Globus pallidus (tissue), 1 donor: ENCODE results near the gene CST8.

Experiments used
- DNase-seq: peaks from one replicate; pipeline ENCODE4 v3.0.0-alpha.2; 2015; ENCODE audit warnings: low spot score

CST8 gene

DNA sequence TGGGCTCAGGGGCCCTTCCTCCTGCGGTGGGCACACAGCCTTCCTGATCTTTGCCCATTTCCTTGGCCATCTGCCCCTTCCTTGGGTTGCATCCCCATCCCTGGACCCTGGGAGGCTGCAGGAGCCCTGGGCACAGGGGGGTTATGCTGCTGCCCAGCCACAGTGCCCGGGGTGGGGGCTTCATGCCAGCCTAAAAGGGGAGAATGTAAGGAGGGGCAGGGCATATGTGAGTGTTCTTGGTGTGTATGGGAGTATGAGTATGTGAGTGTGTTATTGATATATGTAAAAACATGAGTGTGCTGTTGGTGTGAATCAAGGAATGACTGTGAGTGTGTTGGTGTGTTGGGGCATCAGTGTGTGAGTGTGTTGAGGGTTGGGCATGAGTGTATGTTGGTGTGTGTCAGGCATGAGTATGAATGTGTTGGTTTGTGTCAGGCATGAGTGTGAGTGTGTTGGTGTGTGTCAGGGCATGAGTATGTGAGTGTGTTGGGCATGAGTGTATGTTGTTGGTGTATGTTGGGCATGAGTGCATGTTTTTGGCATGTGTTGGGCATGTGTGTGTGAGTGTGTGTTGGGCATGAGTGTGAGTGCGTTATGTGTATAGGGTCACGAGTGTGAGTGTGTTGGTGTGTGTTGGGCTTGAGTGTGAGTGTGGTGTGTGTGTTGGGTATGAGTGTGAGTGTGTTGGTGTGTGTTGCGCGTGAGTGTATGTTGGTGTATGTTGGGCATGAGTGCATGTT, 14.7 kb upstream of the CST8 start:
- no peak for DNase-seq

- DNase-seq: no peak
These were observed 13.7 kb upstream of the CST8 start for GRCh38 chr20:23477223-23477622.

- DNase-seq: no peak
These were observed 11.9 kb upstream of the CST8 start for GRCh38 chr20:23479043-23479442.

GRCh38 chr20:23482138-23482537, 8.8 kb upstream of the CST8 start:
- no peak for DNase-seq

DNA sequence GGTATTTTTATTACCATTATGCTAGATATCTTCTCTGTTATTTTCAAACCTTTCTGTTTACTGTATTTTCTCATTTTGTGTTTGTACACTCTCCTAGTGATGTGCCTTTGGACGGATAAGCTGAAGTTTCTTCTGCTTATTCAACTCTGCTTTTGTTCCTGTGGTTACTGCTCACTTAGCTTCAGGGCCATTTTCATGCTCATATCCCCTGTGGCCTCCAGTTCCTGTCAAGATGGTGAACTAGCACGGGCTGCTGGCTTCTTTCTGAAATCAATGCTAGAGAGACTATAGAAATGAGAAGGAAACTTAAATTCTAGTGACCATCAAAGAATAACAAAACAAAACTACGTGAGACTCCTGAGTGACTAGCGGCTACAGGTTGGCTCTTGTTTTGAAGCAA, 6.8 kb upstream of the CST8 start:
- DNase-seq: no peak

- no peak for DNase-seq
These were observed 2.4 kb upstream of the CST8 start for GRCh38 chr20:23488470-23488869.

DNA sequence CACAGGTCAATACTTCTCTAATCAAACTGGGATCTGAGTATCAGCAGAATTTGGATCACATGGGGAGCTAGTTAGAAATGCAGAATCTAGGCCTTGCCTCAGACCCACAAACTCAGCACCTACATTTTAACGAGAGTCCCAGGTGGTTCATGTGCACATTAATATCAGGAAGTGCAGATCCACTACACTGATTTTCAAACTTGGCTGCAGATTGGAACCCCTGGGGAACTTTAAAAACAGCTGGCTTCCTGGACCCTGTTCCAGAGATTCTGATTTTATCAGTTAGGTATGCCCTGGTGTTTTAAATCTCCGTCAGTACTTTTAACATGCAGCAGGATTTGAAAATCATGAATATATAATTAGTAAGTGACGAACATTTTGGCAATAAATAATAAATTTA, 1.9 kb upstream of the CST8 start:
- DNase-seq: no peak

DNA sequence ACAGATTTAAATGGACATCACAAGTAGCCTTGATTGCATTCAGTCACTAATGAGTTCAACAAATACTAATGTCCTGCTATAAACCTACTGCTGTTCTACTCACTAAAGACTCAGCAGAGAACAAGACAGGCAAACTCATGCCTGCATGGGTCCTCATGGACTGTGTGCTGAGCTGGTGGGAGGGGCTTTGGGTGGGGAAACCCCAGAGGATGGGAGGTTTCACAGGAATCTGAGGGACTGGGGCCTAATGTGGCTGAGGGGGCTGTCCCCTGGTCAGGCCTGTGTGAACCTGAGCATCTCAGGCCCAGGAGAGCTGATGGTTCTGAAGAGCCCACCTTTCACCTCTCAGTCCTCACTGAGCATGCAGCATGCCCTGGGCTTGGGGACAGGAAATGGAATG, 1.4 kb downstream of the CST8 start:
- DNase-seq: no peak

- DNase-seq: no peak
These were observed 2.4 kb downstream of the CST8 start for GRCh38 chr20:23493172-23493772.

GRCh38 chr20:23497536-23497935, 6.6 kb downstream of the CST8 start:
- no peak for DNase-seq

DNA sequence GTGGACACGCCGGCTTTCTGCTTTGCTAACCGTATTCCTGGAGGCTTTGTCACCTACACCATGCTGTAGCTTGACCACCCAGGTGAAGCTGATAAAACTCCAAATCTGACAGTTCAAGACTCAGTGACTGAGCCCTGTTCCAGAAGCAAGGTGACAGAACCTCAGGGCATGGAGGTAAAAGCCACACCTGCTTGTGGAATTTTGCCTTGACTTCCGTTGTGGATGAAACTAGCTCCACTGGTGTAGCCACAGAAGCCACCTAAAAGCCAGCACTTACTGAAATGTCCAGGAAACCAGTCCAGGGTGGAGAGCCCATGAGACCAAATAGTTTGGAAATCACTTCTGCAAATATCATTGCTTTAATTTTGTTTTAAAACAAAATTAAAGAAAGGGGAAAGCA, 11.0 kb downstream of the CST8 start:
- DNase-seq: no peak

DNA sequence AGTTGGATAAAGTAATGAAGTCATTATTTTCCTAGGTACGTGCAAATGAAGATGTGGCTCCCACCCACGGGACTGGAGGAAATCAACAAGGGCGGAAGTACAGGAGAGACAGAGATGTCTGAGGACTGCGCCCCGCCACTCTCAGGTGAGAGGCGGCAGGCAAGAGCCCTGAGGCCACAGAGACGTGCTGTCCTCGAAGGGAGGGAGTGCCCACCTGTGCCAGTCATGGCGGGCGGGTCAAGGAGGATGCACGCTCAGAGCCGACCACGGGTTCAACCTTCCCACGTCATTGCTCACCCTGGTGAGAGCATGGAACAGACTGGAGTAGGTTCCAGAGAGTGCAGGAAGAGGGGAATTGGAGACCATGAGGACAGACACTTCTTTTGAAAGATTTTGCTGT, 12.7 kb downstream of the CST8 start:
- DNase-seq: no peak

GRCh38 chr20:23507346-23507745, 16.4 kb downstream of the CST8 start:
- no peak for DNase-seq

GRCh38 chr20:23508449-23509229, 17.7 kb downstream of the CST8 start:
- no peak for DNase-seq

DNA sequence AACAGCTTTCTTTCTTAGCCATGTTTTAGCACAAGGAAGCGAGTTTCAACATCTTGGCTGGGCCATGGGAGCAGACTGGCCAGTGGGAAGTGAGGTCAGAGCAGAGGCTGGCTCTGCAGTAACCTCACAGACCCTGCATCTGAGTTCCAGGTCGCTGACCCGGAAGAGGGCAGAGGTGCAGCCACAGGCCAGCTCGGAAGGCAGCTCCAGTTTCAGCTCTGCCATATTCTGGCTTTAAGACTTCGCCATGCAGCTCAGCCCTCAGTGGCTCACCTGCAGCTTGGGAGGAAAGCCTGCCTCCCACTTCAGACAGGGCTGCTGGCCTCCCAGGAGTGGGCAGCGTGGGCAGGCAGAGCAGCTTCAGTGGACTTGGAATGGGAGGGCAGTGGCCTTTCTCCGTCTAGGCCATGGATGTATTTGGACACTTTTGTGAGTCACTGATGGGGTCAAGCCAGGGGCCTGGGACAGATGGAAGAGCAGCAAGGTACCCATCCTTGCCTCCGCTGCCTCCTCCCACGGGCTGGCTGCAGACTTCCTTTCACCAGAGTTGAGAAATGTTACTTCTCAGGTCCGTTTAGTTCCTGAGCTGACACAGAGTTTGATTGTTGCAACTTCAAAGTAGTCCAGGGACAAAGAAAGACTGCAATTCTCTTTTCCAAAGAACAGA, 18.5 kb downstream of the CST8 start:
- no peak for DNase-seq

DNA sequence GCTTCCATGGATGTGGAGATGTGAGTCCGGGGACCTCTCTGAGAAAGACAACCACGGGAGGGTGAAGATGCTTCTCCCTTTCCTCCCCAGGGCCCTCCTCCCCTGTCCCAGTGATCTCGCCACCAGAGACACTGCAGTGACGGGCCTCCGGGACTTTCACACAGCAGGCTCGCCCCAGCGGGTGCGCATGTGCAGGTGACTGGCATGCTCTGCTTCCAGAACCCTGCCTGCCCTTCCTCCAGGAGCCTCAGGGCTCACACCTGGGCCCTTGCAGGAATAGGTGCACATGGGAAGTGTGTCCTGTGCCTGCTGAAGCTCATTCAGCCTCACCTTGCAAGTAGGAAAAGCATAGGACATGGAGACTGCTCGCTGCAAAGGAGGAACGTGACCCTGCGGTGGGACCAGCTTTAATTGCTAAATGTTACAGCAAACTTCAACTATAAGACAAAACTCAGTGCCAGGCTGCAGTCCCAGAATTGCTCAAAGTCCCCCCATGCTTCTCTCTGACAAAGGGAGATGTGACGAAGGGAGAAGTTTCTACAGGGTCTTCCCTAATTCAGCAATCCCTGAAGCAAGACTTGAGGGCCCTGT, 19.2 kb downstream of the CST8 start:
- DNase-seq: no peak

GRCh38 chr20:23513164-23513563, 22.2 kb downstream of the CST8 start:
- DNase-seq: no peak

DNA sequence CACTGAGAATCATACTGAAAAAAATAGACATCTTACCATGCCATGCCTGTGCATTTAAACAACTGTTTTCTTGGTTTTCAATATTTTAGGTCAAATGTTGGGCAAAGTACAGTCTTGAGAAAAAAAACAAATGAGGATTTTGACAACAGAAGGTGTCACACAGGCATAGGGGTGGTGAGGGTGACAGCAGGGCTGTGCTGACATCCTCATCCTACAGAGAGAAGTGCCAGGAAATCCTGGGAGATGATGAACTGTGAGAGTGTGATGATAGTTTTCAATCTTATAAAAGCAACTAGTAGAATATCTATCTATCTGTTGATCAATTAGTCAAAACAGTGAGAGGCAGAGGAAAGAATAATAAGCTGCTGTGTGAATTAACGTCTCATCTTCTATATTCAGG, 23.9 kb downstream of the CST8 start:
- no peak for DNase-seq

DNA sequence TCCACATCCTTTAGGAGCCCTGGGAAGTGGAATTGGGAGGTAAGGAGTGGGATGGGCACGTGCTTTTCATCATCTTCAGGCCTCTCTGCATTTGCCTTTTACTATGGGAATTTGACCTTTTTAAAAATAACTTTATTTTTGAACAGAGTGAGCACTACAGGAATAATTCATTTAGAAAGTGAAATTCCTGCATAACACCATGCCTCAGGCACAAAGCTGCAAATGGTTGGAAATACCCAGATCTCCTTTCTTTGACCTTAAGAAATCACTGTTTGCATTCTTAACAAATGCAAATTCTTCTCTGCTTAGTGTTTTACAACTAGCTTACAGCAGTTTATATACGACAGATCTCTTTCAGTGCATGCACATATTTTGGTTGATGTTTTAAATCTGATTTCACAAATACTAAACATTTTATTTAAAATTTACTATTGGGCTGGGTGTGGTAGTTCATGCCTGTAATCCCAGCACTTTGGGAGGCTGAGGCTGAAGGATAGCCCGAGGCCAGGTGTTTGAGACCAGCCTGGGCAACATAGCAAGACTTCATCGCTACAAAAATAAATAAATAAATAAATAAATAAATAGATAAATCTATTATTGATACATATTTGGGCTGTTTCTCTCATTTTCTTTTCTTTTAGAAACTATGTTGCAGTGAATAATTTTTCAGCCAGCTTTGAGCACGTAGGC, 24.5 kb downstream of the CST8 start:
- DNase-seq: no peak

- no peak for DNase-seq
These were observed 26.8 kb downstream of the CST8 start for GRCh38 chr20:23517719-23518118.

DNA sequence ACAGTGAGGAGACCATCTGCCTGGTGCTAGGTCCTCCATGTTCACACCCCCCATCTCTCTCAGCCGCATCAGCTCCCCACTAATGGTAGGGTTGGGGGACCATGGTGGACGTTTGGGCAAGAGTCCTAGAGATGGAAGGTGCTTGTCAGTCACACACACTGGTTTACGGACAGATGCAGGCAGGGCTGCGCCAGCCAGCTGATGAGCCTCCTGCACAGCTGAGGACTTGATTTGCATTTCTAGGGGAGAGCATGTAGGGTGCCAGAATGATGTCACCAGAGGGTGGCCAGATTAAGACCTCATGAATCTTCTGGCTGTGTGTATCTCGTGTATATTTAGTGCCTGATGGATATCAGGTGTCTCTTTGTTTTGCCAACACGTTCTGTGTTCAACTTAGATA, 28.6 kb downstream of the CST8 start:
- DNase-seq: no peak

GRCh38 chr20:23520185-23520584, 29.3 kb downstream of the CST8 start:
- no peak for DNase-seq
